K562 (cell line): Measurements from ENCODE around the gene LTA. TPM values are rescaled to one million over a fixed set of nuclear protein-coding genes. Genes with fewer than 3 reads are reported as not detected.
A peak's percentile ranks its signal among the peaks of the same experiment; 100 is the strongest.

Source experiments
- BCOR ChIP-seq: fragments of 450-650 bp; IDR thresholded peaks from 2 replicates; pipeline ENCODE4 v1.6.1; 2016
- CEBPB ChIP-seq: fragments of 450-650 bp; IDR thresholded peaks from 2 replicates; pipeline ENCODE4 v1.6.1; 2016; ENCODE audit warnings: missing genetic modification characterization, missing compliant biosample characterization
- ETV1 ChIP-seq: fragments of 450-650 bp; conservative IDR thresholded peaks from 2 replicates; pipeline ENCODE4 v1.6.1; 2016; ENCODE audit warnings: missing genetic modification characterization, control low read depth, low read depth, missing compliant biosample characterization
- L3MBTL2 ChIP-seq: fragments of 450-650 bp; IDR thresholded peaks from 2 replicates; pipeline ENCODE4 v1.6.1; 2016; ENCODE audit warnings: mild to moderate bottlenecking, moderate library complexity
- MEF2D ChIP-seq: conservative IDR thresholded peaks from 2 replicates; pipeline ENCODE4 v1.6.1; 2016; ENCODE audit warnings: low read depth, missing genetic modification characterization, missing compliant biosample characterization
- MTA3 ChIP-seq: fragments of 450-650 bp; formaldehyde crosslinking; IDR thresholded peaks from 2 replicates; pipeline ENCODE4 v1.6.1; 2017; ENCODE audit warnings: mild to moderate bottlenecking, borderline replicate concordance
- NFXL1 ChIP-seq: fragments of 450-650 bp; formaldehyde crosslinking; IDR thresholded peaks from 2 replicates; pipeline ENCODE4 v1.4.0; 2021; ENCODE audit warnings: mild to moderate bottlenecking
- PHF8 ChIP-seq: fragments of 200-600 bp; sonication (generic); IDR thresholded peaks from 2 replicates; pipeline ENCODE4 v1.6.1; 2012; ENCODE audit warnings: mixed run types, mild to moderate bottlenecking, inconsistent platforms, low read length, moderate library complexity, borderline replicate concordance
- POLR3A ChIP-seq: IDR thresholded peaks from 2 replicates; pipeline ENCODE4 v1.6.1; 2011; ENCODE audit warnings: borderline replicate concordance, mild to moderate bottlenecking, moderate library complexity; ENCODE audit not compliant: insufficient read length, insufficient read depth; ENCODE audit errors: extremely low read depth
- SMARCE1 ChIP-seq: fragments of 450-650 bp; IDR thresholded peaks from 2 replicates; pipeline ENCODE4 v1.7.1; 2016; ENCODE audit warnings: mild to moderate bottlenecking
- SRSF7 ChIP-seq: fragments of 200-400 bp; formaldehyde crosslinking; optimal IDR thresholded peaks from 2 replicates; pipeline ENCODE3; 2017; ENCODE audit warnings: mild to moderate bottlenecking, low read depth, low read length
- TARDBP ChIP-seq: fragments of 450-650 bp; IDR thresholded peaks from 2 replicates; pipeline ENCODE4 v1.6.1; 2016
- TBP ChIP-seq: optimal IDR thresholded peaks from 2 replicates; pipeline ENCODE3; 2011; ENCODE audit warnings: low read depth, low read length, improper control_type of control experiment
- ZFPM2 ChIP-seq: fragments of 250-450 bp; sonication (Bioruptor Pico); IDR thresholded peaks from 2 replicates; pipeline ENCODE4 v1.5.1; 2022; ENCODE audit warnings: mild to moderate bottlenecking
- ZNF212 ChIP-seq: fragments of 450-650 bp; formaldehyde crosslinking; IDR thresholded peaks from 2 replicates; pipeline ENCODE4 v1.4.0; 2020; ENCODE audit warnings: mild to moderate bottlenecking
- ZNF699 ChIP-seq: fragments of 250-450 bp; sonication (Bioruptor Pico); IDR thresholded peaks from 2 replicates; pipeline ENCODE4 v1.8.0; 2021; ENCODE audit warnings: mild to moderate bottlenecking, moderate library complexity; ENCODE audit not compliant: insufficient replicate concordance
- polyA plus RNA-seq, 8 experiments: library from polyadenylated mRNA; depleted of rRNA in 4 of 8; stranded (reverse) in 5 of 8; unstranded in 3 of 8; fragments of >200 nt; fragmentation: Nextera tagmentation in 2 of 8; fragmentation: Illumina TruSeq in 1 of 8; extraction: Ambion mirVana in 2 of 8; extraction: Trizol in 1 of 8; gene quantifications; 2 replicates each; pipeline versions ENCODE4 v1.2.1 to v1.2.3, GENCODE V29; 2011 to 2014; ENCODE audit warnings: inconsistent platforms in 1 of 8, missing spikeins in 1 of 8
- total RNA-seq, 7 experiments: library from RNA; depleted of rRNA in 6 of 7; stranded (reverse); fragments of >200 nt in 6 of 7; fragmentation: Illumina TruSeq in 2 of 7; extraction: Trizol in 2 of 7; gene quantifications; 2 replicates each; pipeline versions ENCODE4 v1.2.1 to v1.2.3, GENCODE V29; 2011 to 2021; ENCODE audit warnings: low replicate concordance in 1 of 7
- TF ChIP-seq, protein P1 (sequence below): fragments of 250-450 bp; sonication (Bioruptor Pico); IDR thresholded peaks from 2 replicates; pipeline ENCODE4 v1.4.0; 2020; ENCODE audit warnings: mild to moderate bottlenecking, moderate library complexity
- TF ChIP-seq, protein P2 (sequence below): sonication (generic); formaldehyde crosslinking; IDR thresholded peaks from 2 replicates; pipeline ENCODE4 v1.8.0; 2023; ENCODE audit warnings: mild to moderate bottlenecking, missing genetic modification reagents
- TF ChIP-seq, protein P3 (sequence below): sonication (generic); IDR thresholded peaks from 2 replicates; pipeline ENCODE4 v1.6.1; 2016
- TF ChIP-seq, protein P4 (sequence below): fragments of 250-450 bp; sonication (Bioruptor Pico); IDR thresholded peaks from 2 replicates; pipeline ENCODE4 v1.4.0; 2020; ENCODE audit warnings: mild to moderate bottlenecking
- TF ChIP-seq, protein P5 (sequence below): sonication (generic); formaldehyde crosslinking; IDR thresholded peaks from 2 replicates; pipeline ENCODE4 v1.5.0; 2020; ENCODE audit warnings: missing genetic modification reagents

The LTA gene
- total and polyA plus RNA-seq, 9 of the 15 experiments (the other 6 are each of a cell fraction or from before 2014, with no cell fraction given) = 0.80 TPM; not detected in 8

DNA sequence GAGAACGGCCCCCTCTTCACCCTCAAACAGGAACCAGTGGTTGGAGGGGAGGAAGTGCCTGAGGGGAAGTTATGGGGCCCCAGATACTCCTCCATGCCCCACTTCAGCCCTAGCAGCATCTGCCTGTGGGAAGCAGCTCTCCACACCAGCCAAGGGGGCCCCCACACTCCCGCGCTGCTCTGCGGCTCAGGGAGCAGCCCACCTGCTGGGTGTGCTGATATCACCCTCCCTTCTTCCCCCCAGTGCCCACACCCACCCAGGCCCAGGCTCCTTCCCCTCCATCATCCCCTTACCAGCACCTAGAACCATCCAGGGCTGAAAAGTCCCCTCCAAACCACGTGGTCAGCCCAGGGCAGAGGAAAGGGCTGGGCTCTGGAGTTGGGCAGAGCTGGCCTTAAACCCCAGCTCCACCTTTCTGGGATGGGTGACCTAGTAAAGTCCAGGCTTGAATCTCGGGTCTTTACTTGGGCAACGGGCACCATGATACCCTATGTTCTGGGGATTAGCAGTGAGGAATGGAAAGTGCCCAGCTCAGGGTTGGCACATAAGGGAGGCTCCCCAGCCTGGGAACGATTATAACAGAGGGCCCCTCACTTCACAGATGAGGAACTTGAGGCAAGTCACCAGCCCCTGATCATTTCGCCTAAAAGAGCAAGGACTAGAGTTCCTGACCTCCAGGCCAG is 14.7 kb downstream of the LTA start (continued):
- TF ChIP-seq, protein P1, sequence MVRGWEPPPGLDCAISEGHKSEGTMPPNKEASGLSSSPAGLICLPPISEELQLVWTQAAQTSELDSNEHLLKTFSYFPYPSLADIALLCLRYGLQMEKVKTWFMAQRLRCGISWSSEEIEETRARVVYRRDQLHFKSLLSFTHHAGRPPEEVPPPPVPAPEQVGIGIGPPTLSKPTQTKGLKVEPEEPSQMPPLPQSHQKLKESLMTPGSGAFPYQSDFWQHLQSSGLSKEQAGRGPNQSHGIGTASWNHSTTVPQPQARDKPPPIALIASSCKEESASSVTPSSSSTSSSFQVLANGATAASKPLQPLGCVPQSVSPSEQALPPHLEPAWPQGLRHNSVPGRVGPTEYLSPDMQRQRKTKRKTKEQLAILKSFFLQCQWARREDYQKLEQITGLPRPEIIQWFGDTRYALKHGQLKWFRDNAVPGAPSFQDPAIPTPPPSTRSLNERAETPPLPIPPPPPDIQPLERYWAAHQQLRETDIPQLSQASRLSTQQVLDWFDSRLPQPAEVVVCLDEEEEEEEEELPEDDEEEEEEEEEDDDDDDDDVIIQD (CRISPR knock-in tag) = no peak
- TF ChIP-seq SMARCE1 (no peak), ZFPM2 (CRISPR knock-in tag) (no peak), CEBPB (tag) (no peak), MTA3 (no peak), TARDBP (no peak), SRSF7 (no peak), MEF2D (no peak), POLR3A (no peak), ZNF699 (no peak), L3MBTL2 (no peak), TBP (no peak), PHF8 (no peak), BCOR (no peak), ZNF212 (CRISPR knock-in tag) (no peak), ETV1 (tag) (no peak), NFXL1 (CRISPR knock-in tag) (no peak)
- TF ChIP-seq, protein P2, sequence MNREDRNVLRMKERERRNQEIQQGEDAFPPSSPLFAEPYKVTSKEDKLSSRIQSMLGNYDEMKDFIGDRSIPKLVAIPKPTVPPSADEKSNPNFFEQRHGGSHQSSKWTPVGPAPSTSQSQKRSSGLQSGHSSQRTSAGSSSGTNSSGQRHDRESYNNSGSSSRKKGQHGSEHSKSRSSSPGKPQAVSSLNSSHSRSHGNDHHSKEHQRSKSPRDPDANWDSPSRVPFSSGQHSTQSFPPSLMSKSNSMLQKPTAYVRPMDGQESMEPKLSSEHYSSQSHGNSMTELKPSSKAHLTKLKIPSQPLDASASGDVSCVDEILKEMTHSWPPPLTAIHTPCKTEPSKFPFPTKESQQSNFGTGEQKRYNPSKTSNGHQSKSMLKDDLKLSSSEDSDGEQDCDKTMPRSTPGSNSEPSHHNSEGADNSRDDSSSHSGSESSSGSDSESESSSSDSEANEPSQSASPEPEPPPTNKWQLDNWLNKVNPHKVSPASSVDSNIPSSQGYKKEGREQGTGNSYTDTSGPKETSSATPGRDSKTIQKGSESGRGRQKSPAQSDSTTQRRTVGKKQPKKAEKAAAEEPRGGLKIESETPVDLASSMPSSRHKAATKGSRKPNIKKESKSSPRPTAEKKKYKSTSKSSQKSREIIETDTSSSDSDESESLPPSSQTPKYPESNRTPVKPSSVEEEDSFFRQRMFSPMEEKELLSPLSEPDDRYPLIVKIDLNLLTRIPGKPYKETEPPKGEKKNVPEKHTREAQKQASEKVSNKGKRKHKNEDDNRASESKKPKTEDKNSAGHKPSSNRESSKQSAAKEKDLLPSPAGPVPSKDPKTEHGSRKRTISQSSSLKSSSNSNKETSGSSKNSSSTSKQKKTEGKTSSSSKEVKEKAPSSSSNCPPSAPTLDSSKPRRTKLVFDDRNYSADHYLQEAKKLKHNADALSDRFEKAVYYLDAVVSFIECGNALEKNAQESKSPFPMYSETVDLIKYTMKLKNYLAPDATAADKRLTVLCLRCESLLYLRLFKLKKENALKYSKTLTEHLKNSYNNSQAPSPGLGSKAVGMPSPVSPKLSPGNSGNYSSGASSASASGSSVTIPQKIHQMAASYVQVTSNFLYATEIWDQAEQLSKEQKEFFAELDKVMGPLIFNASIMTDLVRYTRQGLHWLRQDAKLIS (CRISPR knock-in tag) = no peak
- TF ChIP-seq, protein P3, sequence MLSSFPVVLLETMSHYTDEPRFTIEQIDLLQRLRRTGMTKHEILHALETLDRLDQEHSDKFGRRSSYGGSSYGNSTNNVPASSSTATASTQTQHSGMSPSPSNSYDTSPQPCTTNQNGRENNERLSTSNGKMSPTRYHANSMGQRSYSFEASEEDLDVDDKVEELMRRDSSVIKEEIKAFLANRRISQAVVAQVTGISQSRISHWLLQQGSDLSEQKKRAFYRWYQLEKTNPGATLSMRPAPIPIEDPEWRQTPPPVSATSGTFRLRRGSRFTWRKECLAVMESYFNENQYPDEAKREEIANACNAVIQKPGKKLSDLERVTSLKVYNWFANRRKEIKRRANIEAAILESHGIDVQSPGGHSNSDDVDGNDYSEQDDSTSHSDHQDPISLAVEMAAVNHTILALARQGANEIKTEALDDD = no peak
- TF ChIP-seq, protein P4, sequence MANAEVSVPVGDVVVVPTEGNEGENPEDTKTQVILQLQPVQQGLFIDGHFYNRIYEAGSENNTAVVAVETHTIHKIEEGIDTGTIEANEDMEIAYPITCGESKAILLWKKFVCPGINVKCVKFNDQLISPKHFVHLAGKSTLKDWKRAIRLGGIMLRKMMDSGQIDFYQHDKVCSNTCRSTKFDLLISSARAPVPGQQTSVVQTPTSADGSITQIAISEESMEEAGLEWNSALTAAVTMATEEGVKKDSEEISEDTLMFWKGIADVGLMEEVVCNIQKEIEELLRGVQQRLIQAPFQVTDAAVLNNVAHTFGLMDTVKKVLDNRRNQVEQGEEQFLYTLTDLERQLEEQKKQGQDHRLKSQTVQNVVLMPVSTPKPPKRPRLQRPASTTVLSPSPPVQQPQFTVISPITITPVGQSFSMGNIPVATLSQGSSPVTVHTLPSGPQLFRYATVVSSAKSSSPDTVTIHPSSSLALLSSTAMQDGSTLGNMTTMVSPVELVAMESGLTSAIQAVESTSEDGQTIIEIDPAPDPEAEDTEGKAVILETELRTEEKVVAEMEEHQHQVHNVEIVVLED (CRISPR knock-in tag) = no peak
- TF ChIP-seq, protein P5, sequence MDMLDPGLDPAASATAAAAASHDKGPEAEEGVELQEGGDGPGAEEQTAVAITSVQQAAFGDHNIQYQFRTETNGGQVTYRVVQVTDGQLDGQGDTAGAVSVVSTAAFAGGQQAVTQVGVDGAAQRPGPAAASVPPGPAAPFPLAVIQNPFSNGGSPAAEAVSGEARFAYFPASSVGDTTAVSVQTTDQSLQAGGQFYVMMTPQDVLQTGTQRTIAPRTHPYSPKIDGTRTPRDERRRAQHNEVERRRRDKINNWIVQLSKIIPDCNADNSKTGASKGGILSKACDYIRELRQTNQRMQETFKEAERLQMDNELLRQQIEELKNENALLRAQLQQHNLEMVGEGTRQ (CRISPR knock-in tag) = peak; percentile 15; the same call in 1 of the 2 replicates
